Measurements from ENCODE around the gene TMEM26.

Gene TMEM26

DNA sequence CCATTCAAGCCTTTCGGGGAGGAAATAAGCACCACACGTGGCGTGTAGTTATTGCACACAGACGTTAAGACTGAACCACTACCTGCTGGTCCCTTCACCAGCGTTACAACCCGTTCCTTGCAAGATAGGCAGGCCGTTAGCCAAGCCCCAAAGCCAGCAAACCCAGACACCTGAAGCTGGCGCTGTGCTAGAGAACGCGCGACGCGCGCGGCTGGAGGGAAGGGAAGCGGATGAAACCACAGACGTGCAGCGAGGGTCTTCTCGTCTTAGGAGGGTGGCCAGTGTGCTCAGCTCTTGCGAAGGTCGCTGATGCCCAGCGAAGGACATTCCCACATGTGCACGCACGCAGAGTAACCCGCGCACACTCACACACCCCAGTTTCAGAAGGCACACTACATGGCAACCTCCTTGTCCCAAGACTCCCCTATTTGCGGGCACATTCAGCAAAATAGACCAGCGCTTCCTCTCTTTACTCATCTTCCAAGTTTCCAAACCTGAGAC lies 980 bp downstream of the TMEM26 start:
- peak overlapping the region; percentile 63 for H3K4me3 ChIP-seq (replicated peaks in 1 of 2; ENCODE audit: low read depth in 2 of 2, low read length in 2 of 2)
- TF ChIP-seq, protein P1, sequence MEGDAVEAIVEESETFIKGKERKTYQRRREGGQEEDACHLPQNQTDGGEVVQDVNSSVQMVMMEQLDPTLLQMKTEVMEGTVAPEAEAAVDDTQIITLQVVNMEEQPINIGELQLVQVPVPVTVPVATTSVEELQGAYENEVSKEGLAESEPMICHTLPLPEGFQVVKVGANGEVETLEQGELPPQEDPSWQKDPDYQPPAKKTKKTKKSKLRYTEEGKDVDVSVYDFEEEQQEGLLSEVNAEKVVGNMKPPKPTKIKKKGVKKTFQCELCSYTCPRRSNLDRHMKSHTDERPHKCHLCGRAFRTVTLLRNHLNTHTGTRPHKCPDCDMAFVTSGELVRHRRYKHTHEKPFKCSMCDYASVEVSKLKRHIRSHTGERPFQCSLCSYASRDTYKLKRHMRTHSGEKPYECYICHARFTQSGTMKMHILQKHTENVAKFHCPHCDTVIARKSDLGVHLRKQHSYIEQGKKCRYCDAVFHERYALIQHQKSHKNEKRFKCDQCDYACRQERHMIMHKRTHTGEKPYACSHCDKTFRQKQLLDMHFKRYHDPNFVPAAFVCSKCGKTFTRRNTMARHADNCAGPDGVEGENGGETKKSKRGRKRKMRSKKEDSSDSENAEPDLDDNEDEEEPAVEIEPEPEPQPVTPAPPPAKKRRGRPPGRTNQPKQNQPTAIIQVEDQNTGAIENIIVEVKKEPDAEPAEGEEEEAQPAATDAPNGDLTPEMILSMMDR (IDR thresholded peaks at IDR 0.05; ENCODE audit: low read depth, low read length) = no peak
- DNase-seq (ENCODE audit: low read depth in 2 of 2) = no peak

DNA sequence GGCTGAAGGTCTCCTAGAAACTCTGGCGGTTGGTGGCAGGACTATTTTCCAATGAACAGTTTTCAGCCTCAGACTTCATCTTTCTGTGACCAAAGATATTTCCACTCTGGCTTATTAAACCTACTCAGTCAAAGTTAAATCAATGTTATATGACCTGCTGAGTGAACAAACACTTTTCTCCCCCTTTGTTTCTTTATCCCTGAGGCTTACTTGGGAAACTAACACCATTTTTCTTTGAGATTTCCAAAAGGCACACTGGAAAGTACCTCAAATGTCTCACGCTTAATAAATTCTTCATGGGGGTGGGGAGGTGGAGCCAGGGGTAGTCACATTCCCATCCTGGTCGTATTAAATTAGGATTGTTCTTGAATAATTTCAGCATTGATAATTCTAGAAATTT lies 1.8 kb downstream of the TMEM26 start:
- no peak for DNase-seq (ENCODE audit: low read depth in 2 of 2)
- TF ChIP-seq, protein P1 (IDR thresholded peaks at IDR 0.05; ENCODE audit: low read depth, low read length) = no peak
- H3K4me3 ChIP-seq (replicated peaks in 1 of 2; ENCODE audit: low read depth in 2 of 2, low read length in 2 of 2) = no peak overlapping the region

DNA sequence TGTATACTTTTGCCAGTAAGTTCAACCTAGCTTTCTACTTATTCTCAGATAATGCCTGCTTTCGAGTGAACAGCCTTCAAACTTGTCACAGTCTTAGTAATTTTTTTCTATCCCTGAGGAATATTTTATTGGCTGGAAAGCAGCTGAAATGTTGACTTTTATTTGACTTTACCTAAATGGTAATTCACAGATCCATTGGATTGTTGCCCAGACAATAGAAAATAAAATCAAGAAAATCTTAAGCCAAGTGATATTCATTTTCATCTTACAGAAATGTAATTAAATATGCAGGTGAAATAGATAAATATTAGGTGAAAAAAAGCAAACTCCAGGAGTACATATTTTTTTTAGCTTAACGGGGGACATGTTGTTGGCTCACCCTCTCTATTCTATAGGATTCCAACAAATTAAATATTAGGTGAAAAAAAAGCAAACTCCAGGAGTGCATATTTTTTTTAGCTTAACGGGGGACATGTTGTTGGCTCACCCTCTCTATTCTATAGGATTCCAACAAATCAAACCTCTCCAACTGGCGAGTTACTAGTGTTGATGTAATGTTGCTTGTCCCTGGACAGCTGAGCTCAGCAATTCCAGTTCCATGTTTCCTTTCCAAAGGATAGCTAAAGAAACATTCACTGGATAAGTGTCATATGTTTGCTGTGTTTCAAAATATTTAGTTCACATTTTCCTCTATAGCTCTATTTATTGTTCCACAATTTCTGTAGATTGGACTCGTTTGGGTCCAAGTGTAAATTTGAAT lies 4.2 kb downstream of the TMEM26 start:
- no peak for DNase-seq (ENCODE audit: low read depth in 2 of 2)
- TF ChIP-seq, protein P1 (IDR thresholded peaks at IDR 0.05; ENCODE audit: low read depth, low read length) = no peak
- no peak overlapping the region for H3K4me3 ChIP-seq (replicated peaks in 1 of 2; ENCODE audit: low read depth in 2 of 2, low read length in 2 of 2)

DNA sequence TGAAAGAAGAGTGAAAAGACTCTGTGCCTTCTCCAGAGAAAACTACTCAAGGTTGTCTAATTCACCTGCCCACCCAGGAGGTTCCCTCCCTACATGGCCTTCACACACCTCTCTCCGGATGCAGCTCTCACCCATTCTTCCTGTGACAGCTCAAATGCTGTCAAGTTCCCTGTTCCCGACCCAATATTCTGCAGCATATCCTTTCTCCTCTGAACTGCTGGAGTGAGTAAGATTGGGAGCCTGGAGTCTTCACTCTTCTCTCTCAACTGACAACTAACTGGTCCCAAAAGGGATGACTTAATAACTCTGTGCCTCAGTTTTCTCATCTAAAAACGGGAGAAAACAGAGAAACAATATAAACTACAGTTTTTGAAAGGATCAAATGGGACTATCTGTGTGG lies 5.1 kb downstream of the TMEM26 start:
- H3K4me3 ChIP-seq (replicated peaks in 1 of 2; ENCODE audit: low read depth in 2 of 2, low read length in 2 of 2) = no peak overlapping the region
- TF ChIP-seq, protein P1 (IDR thresholded peaks at IDR 0.05; ENCODE audit: low read depth, low read length) = no peak
- DNase-seq (ENCODE audit: low read depth in 2 of 2) = no peak

DNA sequence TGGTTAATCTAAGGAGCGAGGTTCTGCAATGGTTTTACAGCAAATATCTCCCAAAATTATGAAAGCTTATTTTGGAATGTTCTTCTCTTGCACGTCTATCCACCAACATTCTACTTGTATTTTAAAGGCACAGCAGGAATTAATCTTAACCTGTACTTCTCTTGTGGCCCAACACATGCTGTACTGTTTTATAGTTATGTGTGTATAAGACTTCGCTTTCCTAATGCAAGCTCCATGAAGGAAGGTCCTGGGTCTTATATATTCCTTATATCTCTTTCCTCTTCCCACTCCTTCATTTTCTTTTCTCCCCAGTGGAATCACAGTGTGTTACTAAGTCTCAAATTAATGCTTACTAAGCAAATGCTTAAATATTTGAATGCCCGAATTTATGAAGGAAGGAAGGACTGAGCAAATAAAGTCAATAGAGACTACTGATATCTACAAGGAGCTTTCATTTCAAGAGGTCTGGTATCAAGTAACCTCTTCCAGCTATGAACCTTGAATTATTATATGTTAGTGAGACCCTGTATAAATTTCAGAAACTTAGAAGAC lies 14.0 kb downstream of the TMEM26 start:
- TF ChIP-seq, protein P1 (IDR thresholded peaks at IDR 0.05; ENCODE audit: low read depth, low read length) = no peak
- no peak for DNase-seq (ENCODE audit: low read depth in 2 of 2)
- H3K4me3 ChIP-seq (replicated peaks in 1 of 2; ENCODE audit: low read depth in 2 of 2, low read length in 2 of 2) = no peak overlapping the region

DNA sequence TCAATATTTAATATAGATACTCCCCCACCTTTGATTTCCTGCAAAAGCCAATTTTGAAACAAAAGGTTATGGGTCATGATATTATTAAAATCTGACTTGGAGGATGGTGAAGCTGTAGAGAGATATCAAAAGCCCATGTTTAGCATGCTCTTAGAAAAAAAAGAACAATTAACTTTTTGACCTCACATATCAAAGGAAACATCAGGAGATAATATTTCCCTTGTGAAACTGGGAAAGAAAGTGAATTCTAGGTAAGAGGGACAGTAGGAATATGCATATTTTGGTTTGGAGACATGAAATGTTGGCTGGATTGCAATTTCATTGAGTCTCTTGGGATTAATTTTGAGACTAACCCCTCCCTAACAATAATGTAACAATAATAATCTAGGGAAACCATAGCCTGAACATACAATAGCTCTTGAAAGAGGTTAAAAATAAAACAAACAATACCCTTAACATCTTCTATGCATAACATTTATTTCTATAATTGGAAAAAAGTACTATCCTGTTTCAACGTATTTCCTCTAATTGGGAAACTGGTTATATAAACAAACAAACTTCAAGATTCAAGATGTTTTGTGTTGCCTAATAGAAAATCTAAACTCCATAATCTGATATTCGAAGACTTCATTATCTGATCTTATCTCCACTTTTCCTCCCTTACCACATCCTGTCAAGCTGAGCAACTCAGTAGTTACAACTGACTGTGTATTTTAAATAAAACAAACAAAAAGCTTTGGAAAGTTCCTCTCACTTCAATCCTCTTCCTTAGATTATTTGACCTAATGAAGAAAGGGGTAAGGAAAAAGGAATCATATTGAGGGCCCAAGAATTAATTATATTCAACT lies 14.8 kb downstream of the TMEM26 start:
- no peak overlapping the region for H3K4me3 ChIP-seq (replicated peaks in 1 of 2; ENCODE audit: low read depth in 2 of 2, low read length in 2 of 2)
- TF ChIP-seq, protein P1 (IDR thresholded peaks at IDR 0.05; ENCODE audit: low read depth, low read length) = no peak
- peak in 1 of 2 donors; percentile 6 for DNase-seq (ENCODE audit: low read depth in 2 of 2)

Data from cardiac fibroblast (primary cell).